PFSK-1 (cell line): ENCODE data around the gene SUMO3.

Source experiments
- POLR2AphosphoS5 ChIP-seq: IDR thresholded peaks from 2 replicates; pipeline ENCODE4 v1.6.1; 2012; ENCODE audit warnings: low read depth, mild to moderate bottlenecking, control low read depth, low read length, moderate library complexity
- SIN3A ChIP-seq: IDR thresholded peaks from 2 replicates; pipeline ENCODE4 v1.6.1; 2012; ENCODE audit warnings: mild to moderate bottlenecking, low read length, moderate library complexity, borderline replicate concordance; ENCODE audit not compliant: insufficient read depth
- TAF1 ChIP-seq: IDR thresholded peaks from 2 replicates; pipeline ENCODE4 v1.6.1; 2012; ENCODE audit warnings: low read length, control low read depth, borderline replicate concordance; ENCODE audit not compliant: insufficient read depth
- TF ChIP-seq, protein P1 (sequence below), 2 experiments: IDR thresholded peaks; 2 replicates each; pipeline versions ENCODE4 v1.6.1 to v1.8.0; 2011 to 2012; ENCODE audit warnings: low read depth in 2 of 2, low read length in 2 of 2, control low read depth in 1 of 2, inconsistent platforms in 1 of 2, mild to moderate bottlenecking in 1 of 2, moderate library complexity in 1 of 2; ENCODE audit not compliant: insufficient read depth in 1 of 2

DNA sequence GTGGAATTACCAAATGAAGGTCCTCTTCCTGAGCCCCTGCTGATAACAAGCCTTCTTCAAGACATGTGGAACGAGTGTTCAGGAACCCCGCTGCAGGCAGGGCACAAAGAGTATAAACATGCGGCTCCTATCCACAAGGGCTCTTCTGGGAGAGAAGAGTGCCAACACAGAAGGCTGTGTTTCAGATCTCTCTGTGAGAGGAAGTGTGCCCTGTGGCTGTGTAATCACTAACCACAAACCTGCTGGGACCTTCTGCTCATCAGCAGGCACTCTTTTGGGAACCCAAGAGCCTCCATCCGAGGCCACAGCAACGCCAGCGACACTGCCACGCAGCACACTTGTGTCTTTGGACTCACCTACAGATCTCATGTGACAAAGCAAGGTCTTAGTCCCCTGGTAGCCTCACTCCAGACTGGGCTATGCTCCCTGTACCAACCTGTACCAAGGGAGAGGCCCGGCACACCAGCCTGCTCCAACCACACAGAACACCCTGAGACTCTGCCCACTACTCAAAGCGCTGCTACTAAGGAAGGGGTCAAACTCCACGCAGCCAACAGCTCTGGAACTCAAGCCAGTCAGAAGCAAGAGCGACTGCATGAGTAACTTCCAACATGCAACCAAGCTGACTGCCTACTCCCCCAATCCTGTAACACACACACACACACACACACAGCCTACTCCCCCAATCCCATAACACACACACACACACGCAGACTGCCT lies 47.9 kb upstream of the SUMO3 start:
- TF ChIP-seq TAF1, result no peak
- no peak for TF ChIP-seq POLR2AphosphoS5
- TF ChIP-seq, protein P1, sequence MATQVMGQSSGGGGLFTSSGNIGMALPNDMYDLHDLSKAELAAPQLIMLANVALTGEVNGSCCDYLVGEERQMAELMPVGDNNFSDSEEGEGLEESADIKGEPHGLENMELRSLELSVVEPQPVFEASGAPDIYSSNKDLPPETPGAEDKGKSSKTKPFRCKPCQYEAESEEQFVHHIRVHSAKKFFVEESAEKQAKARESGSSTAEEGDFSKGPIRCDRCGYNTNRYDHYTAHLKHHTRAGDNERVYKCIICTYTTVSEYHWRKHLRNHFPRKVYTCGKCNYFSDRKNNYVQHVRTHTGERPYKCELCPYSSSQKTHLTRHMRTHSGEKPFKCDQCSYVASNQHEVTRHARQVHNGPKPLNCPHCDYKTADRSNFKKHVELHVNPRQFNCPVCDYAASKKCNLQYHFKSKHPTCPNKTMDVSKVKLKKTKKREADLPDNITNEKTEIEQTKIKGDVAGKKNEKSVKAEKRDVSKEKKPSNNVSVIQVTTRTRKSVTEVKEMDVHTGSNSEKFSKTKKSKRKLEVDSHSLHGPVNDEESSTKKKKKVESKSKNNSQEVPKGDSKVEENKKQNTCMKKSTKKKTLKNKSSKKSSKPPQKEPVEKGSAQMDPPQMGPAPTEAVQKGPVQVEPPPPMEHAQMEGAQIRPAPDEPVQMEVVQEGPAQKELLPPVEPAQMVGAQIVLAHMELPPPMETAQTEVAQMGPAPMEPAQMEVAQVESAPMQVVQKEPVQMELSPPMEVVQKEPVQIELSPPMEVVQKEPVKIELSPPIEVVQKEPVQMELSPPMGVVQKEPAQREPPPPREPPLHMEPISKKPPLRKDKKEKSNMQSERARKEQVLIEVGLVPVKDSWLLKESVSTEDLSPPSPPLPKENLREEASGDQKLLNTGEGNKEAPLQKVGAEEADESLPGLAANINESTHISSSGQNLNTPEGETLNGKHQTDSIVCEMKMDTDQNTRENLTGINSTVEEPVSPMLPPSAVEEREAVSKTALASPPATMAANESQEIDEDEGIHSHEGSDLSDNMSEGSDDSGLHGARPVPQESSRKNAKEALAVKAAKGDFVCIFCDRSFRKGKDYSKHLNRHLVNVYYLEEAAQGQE (IDR thresholded peaks at IDR 0.05; ENCODE audit: insufficient read depth in 1 of 2, low read depth in 2 of 2, low read length in 2 of 2), result no peak
- no peak for TF ChIP-seq SIN3A
